GM06990 (cell line): ENCODE measurements around the gene CCDC106.

Source experiments
- DNase-seq: peaks from one replicate; pipeline ENCODE4 v3.0.0-alpha.2; 2011; ENCODE audit not compliant: insufficient read length; ENCODE audit errors: extremely low read depth
- H3K27me3 ChIP-seq: replicated peaks from 2 replicates; pipeline ENCODE4 v1.6.0; 2011; ENCODE audit warnings: low read length; ENCODE audit not compliant: control insufficient read depth, insufficient read depth
- H3K36me3 ChIP-seq: 2 replicates; pipeline ENCODE4 v1.5.1; 2011; ENCODE audit warnings: low read length; ENCODE audit not compliant: control insufficient read depth, insufficient read depth
- H3K4me3 ChIP-seq: replicated peaks from 2 replicates; pipeline ENCODE4 v1.5.1; 2011; ENCODE audit warnings: low read depth, mild to moderate bottlenecking, control low read depth, low read length
- TF ChIP-seq, protein P1 (sequence below): IDR thresholded peaks from 2 replicates; pipeline ENCODE4 v1.5.1; 2011; ENCODE audit warnings: low read length, control low read depth, mild to moderate bottlenecking, inconsistent platforms; ENCODE audit not compliant: insufficient read depth, poor library complexity, severe bottlenecking

CCDC106 gene

DNA sequence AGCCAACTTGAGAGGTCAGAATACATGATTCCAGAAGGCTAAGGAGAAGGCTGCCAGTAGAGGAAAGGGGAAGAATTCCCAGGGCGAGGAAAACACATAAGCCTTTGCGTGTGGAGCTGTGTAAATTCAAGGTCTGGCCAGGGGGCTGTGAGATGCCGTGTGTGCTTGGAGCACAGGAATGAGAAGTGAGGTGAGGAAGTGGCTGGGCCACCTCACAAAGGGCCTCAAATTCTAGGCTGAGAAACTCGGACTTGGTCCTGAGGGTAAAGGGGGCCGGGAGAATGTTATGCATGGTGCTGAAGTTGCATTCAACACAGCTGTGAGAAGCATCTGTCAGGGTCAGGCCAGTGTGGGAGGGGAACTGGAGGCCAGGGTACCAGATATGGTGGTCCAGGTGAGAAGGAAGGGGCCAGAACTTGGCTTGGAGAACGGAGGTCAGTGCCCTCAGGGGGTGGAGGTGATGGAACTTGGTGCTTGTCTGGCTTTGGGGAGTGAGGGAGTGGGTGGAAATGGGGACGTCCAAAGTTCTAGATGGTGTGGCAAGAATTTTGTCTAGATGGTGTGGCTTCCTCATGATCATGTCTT, 12.1 kb upstream of the CCDC106 start:
- DNase-seq: no peak
- Histone ChIP-seq H3K36me3 (no peaks in the 10 kb centered on the region; the same call in 1 of the 2 replicates), H3K4me3 (peak overlapping the region; percentile 99), H3K27me3 (no peaks in the 10 kb centered on the region)
- TF ChIP-seq, protein P1, sequence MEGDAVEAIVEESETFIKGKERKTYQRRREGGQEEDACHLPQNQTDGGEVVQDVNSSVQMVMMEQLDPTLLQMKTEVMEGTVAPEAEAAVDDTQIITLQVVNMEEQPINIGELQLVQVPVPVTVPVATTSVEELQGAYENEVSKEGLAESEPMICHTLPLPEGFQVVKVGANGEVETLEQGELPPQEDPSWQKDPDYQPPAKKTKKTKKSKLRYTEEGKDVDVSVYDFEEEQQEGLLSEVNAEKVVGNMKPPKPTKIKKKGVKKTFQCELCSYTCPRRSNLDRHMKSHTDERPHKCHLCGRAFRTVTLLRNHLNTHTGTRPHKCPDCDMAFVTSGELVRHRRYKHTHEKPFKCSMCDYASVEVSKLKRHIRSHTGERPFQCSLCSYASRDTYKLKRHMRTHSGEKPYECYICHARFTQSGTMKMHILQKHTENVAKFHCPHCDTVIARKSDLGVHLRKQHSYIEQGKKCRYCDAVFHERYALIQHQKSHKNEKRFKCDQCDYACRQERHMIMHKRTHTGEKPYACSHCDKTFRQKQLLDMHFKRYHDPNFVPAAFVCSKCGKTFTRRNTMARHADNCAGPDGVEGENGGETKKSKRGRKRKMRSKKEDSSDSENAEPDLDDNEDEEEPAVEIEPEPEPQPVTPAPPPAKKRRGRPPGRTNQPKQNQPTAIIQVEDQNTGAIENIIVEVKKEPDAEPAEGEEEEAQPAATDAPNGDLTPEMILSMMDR: no peak

DNA sequence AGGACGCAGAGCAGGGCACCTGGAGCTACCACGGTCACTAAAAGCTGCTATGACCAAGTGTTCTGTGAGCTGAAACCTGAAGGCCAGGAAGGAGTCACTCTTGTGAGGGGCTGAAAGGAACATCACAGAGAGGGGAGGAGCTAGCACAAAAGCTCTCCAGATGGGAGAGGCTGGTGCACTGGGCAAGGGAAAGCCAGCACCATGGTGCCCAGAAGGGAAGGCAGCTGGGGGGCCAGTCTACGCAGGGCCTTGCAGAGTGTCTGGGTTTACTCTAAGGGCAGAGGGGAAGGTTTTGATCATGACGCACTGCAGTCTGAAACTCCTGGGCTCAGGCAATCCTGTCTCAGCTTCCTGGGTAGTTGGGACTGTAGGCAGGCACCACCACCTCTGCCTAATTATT, 11.3 kb upstream of the CCDC106 start:
- DNase-seq: no peak
- peak overlapping the region; percentile 99 for H3K4me3 ChIP-seq

DNA sequence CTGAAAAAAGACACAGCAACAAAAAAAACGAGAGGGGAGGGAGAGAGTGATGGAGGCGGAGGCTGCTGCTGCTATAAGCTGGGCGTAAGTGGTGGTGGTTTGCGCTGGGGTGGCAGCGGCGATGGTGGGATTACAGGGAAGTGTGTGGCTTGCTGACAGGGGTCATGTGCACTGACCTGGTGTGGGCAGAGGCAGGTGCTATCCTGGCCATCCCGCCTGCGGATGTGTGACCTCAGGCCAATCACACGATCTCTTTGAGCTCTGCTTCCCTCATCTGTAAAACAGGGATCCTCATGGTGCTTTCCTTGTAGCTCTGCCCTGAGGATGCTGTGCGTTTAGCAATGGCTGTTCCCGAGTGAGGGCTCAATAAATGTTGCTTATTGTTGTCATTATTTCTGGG, 10.5 kb upstream of the CCDC106 start:
- Histone ChIP-seq H3K36me3 (no peaks in the 10 kb centered on the region; the same call in 1 of the 2 replicates), H3K4me3 (no peak overlapping the region), H3K27me3 (no peaks in the 10 kb centered on the region)
- DNase-seq: no peak
- TF ChIP-seq, protein P1: no peak

More for the DNA sequence above, 11.3 kb upstream of the CCDC106 start:
- no peaks in the 10 kb centered on the region; the same call in 1 of the 2 replicates for H3K36me3 ChIP-seq
- TF ChIP-seq, protein P1: no peak
- no peaks in the 10 kb centered on the region for H3K27me3 ChIP-seq

DNA sequence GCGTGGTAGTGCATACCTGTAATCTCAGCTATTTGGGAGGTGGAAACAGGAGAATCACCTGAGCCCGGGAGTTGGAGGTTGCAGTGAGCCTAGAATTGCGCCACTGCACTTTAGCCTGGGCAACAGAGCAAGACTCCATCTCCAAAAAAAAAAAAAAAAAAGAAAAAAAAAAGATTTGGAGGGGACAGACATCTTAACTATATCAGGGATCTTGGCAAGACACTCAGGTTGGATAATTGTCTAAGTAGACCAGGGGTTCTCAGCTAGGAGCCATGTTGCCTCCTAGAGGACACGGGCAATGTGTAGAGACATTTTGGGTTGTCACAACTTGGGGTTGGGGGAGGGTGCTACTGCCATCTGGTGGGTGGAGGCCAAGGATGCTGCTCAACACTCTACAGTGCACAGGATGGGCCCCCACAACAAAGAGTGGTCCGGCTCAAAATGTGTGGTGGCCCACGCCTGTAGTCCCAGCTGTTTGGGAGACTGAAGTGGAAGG, 9.1 kb upstream of the CCDC106 start:
- no peaks in the 10 kb centered on the region for H3K27me3 ChIP-seq
- DNase-seq: no peak
- H3K36me3 ChIP-seq: no peaks in the 10 kb centered on the region; the same call in 1 of the 2 replicates

DNA sequence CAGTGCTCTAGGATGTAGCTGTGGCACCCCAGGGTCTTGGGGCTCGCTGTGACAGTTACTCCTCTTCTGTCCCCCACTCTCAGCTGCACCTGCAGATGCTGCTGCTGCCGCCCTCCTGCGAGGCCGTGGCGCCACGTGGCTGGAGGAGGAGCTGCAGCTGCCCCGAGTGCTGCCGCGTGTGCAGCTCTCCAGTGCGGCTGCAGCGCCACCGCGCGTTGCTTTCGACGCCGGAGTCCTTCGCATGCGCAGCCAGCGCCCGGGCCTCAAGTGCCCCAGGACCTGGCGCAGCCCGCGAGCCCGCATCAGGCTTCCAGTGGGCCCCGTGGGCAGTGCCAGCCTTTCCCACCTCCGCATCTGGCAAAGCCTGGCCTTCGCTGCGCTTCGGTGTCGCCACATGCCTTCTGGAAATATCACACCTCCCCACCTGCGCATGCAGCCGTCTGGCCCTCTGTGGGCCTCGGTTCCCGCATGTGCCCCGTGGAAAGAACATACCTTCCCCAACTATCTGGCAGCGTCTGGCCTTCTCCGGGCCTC, 7.9 kb upstream of the CCDC106 start:
- TF ChIP-seq, protein P1: peak; percentile 52
- H3K4me3 ChIP-seq: peak overlapping the region; percentile 90
- DNase-seq: peak; percentile 88

More for the DNA sequence above, 9.1 kb upstream of the CCDC106 start:
- TF ChIP-seq, protein P1: peak; percentile 61
- H3K4me3 ChIP-seq: no peak overlapping the region

More for the DNA sequence above, 7.9 kb upstream of the CCDC106 start:
- Histone ChIP-seq H3K36me3 (peaks cover 5% of the 10 kb centered on the region), H3K27me3 (no peaks in the 10 kb centered on the region)
